Measurements from ENCODE around the gene PRKCH. TPM values are rescaled to one million over a fixed set of nuclear protein-coding genes. Genes with fewer than 3 reads are reported as not detected.

The PRKCH gene
- total and polyA plus RNA-seq, 10 of the 15 experiments (the other 5 are each of a cell fraction or from before 2014, with no cell fraction given): 10.7 to 140 (median 33.2) TPM

GRCh38 chr14:61279082-61279481 lies 42.3 kb upstream of the PRKCH start:
- CTCF ChIA-PET: interaction anchor here (0.8 to 1.0 kb wide), 3 partner anchors 10 to 18 kb away, joined by 3 read pairs; no protein-coding TSS in a partner anchor
- 47% methylated on average over 5 of the region's 5 CpGs for WGBS (ENCODE audit: insufficient coverage, insufficient replicate concordance, low lambda C conversion rate, missing lambda C conversion rate)
- Histone ChIP-seq H3K4me3 (no peak overlapping the region), H3K27ac (ENCODE audit: control insufficient read depth, insufficient read depth) (no peak overlapping the region), H3K4me1 (ENCODE audit: control insufficient read depth, insufficient read depth, low read length) (no peaks in the 10 kb centered on the region), H3K4me2 (ENCODE audit: control insufficient read depth, insufficient read depth) (no peak overlapping the region), H2AFZ (ENCODE audit: control insufficient read depth, low read depth, low read length) (no peak overlapping the region), H3K27me3 (replicated peaks in 1 of 2; ENCODE audit: control insufficient read depth in 2 of 2, insufficient read depth in 2 of 2, low read length in 1 of 2) (peaks cover 2 to 20% of the 10 kb centered on the region in 2 experiments), H3K79me2 (ENCODE audit: control insufficient read depth, insufficient read depth, low read length) (no peaks in the 10 kb centered on the region), H3K9me3 (replicated peaks; ENCODE audit: control insufficient read depth, insufficient read depth, low read length) (no peaks in the 10 kb centered on the region; the same call in 2 of the 3 replicates), H3K36me3 (ENCODE audit: control insufficient read depth in 2 of 2, insufficient read depth in 2 of 2, low read length in 1 of 2) (no peaks in the 10 kb centered on the region), H3K9ac (ENCODE audit: control insufficient read depth, insufficient read depth, low read length) (no peak overlapping the region), H4K20me1 (ENCODE audit: control insufficient read depth, insufficient read depth) (no peaks in the 10 kb centered on the region)
- in situ Hi-C loops (cut with MboI) (no loop called here), intact Hi-C loops (cut with micrococcal nuclease; ENCODE audit: unreplicated experiment) (no loop called here)
- ATAC-seq (no peak), DNase-seq (ENCODE audit: low read depth, low spot score) (no peak), FAIRE-seq (no peak)
- TF ChIP-seq KLF5 (IDR thresholded peaks at IDR 0.05; ENCODE audit: partially characterized antibody): no peak
- TF ChIP-seq RB1 (IDR thresholded peaks at IDR 0.05; ENCODE audit: borderline replicate concordance): no peak
- TF ChIP-seq GATAD2B (conservative IDR thresholded peaks at IDR 0.05; ENCODE audit: low read depth): no peak
- TF ChIP-seq RFX5 (IDR thresholded peaks at IDR 0.05; ENCODE audit: low read depth, low read length): no peak
- POLR2A ChIA-PET: no interaction called here
- RAD21 ChIA-PET (ENCODE audit: unreplicated experiment): no interaction called here
- no TSS peak for BruUV-seq (replicated peaks)
- SMC1A ChIA-PET (ENCODE audit: uncharacterized antibody, unreplicated experiment): interaction anchor here (0.5 to 1.0 kb wide), 4 partner anchors 9 to 388 kb away, joined by 3 read pairs; no protein-coding TSS in a partner anchor

- DNase-seq (ENCODE audit: low read depth, low spot score) (no peak), FAIRE-seq (no peak), ATAC-seq (no peak)
- H3K36me3 ChIP-seq (ENCODE audit: control insufficient read depth in 2 of 2, insufficient read depth in 2 of 2, low read length in 1 of 2): no peaks in the 10 kb centered on the region
- CTCF ChIA-PET: no interaction called here
- no peaks in the 10 kb centered on the region for H4K20me1 ChIP-seq (ENCODE audit: control insufficient read depth, insufficient read depth)
- intact Hi-C loops (cut with micrococcal nuclease; ENCODE audit: unreplicated experiment): loop anchor here (10.0 kb wide), 1 partner anchor 845 kb away; no protein-coding TSS in a partner anchor
- H3K4me2 ChIP-seq (ENCODE audit: control insufficient read depth, insufficient read depth): peak overlapping the region; percentile 79
- no peak overlapping the region for H3K4me3 ChIP-seq
- BruUV-seq (replicated peaks): no TSS peak
- H3K79me2 ChIP-seq (ENCODE audit: control insufficient read depth, insufficient read depth, low read length): no peaks in the 10 kb centered on the region
- no peak overlapping the region for H3K9ac ChIP-seq (ENCODE audit: control insufficient read depth, insufficient read depth, low read length)
- WGBS (ENCODE audit: insufficient coverage, insufficient replicate concordance, low lambda C conversion rate, missing lambda C conversion rate): 73% methylated on average over 36 of the region's 47 CpGs
- TF ChIP-seq CEBPB (IDR thresholded peaks at IDR 0.05; ENCODE audit: borderline replicate concordance in 1 of 2, low read depth in 2 of 2, low read length in 2 of 2) (no peak), CBX5 (IDR thresholded peaks at IDR 0.05; ENCODE audit: low read depth) (no peak), IKZF2 (IDR thresholded peaks at IDR 0.05) (no peak), ZZZ3 (IDR thresholded peaks at IDR 0.05; ENCODE audit: control insufficient read depth, insufficient read length, low read depth) (no peak), HDGF (IDR thresholded peaks at IDR 0.05) (no peak), PAX5 (IDR thresholded peaks at IDR 0.05; ENCODE audit: borderline replicate concordance, low read depth, low read length) (no peak), DPF2 (IDR thresholded peaks at IDR 0.05) (no peak), BHLHE40 (IDR thresholded peaks at IDR 0.05; ENCODE audit: borderline replicate concordance in 1 of 2, low read depth in 2 of 2, low read length in 1 of 2) (no peak), ATF2 (IDR thresholded peaks at IDR 0.05; ENCODE audit: low read length) (no peak), POLR2AphosphoS5 (IDR thresholded peaks at IDR 0.05; ENCODE audit: low read length) (no peak), IRF5 (IDR thresholded peaks at IDR 0.05; ENCODE audit: borderline replicate concordance) (no peak), ASH2L (IDR thresholded peaks at IDR 0.05; ENCODE audit: borderline replicate concordance, low read depth) (no peak)
- RAD21 ChIA-PET (ENCODE audit: unreplicated experiment): no interaction called here
- POLR2A ChIA-PET: no interaction called here
- in situ Hi-C loops (cut with MboI): no loop called here
- H2AFZ ChIP-seq (ENCODE audit: control insufficient read depth, low read depth, low read length): no peak overlapping the region
- no peak overlapping the region for H3K27ac ChIP-seq (ENCODE audit: control insufficient read depth, insufficient read depth)
- no peaks in the 10 kb centered on the region; the same call in 2 of the 3 replicates for H3K9me3 ChIP-seq (replicated peaks; ENCODE audit: control insufficient read depth, insufficient read depth, low read length)
- SMC1A ChIA-PET (ENCODE audit: uncharacterized antibody, unreplicated experiment): no interaction called here
- peaks cover 2 to 20% of the 10 kb centered on the region in 2 experiments for H3K27me3 ChIP-seq (replicated peaks in 1 of 2; ENCODE audit: control insufficient read depth in 2 of 2, insufficient read depth in 2 of 2, low read length in 1 of 2)
- H3K4me1 ChIP-seq (ENCODE audit: control insufficient read depth, insufficient read depth, low read length): no peaks in the 10 kb centered on the region
Measured at GRCh38 chr14:61280092-61280525, 41.3 kb upstream of the PRKCH start.

All from GM12878 (cell line).